Sigmoid colon (tissue), 4 donors: ENCODE data around the gene CUX1.

Experiments used
- CTCF ChIP-seq, 4 experiments: fragments of 450-650 bp in 3 of 4; fragments of 200-600 bp in 1 of 4; IDR thresholded peaks; one replicate each; pipeline ENCODE4 v1.5.1; 2016 to 2019; ENCODE audit warnings: antibody characterized with exemption in 4 of 4, mild to moderate bottlenecking in 3 of 4, moderate library complexity in 2 of 4
- POLR2A ChIP-seq, 2 donors: fragments of 450-650 bp; IDR thresholded peaks; one replicate each; pipeline ENCODE4 v1.6.1; 2016; ENCODE audit warnings: antibody characterized with exemption in 2 of 2, mild to moderate bottlenecking in 2 of 2, moderate library complexity in 2 of 2
- POLR2AphosphoS5 ChIP-seq, 4 donors: sonication (generic); formaldehyde crosslinking; IDR thresholded peaks; one replicate each; pipeline ENCODE4 v1.6.1; 2017; ENCODE audit warnings: antibody characterized with exemption in 4 of 4

- TF ChIP-seq CTCF (IDR thresholded peaks at IDR 0.05): no peak
- TF ChIP-seq POLR2A (IDR thresholded peaks at IDR 0.05): no peak
- no peak for TF ChIP-seq POLR2AphosphoS5 (IDR thresholded peaks at IDR 0.05)
These were observed 314.9 kb downstream of the CUX1 start for GRCh38 chr7:102132209-102132752.
